Left cardiac atrium (tissue), 4 donors: ENCODE measurements around the gene MICAL3. TPM values are rescaled to one million over a fixed set of nuclear protein-coding genes. Genes with fewer than 3 reads are reported as not detected.

Source experiments
- ATAC-seq, 2 donors: fragments of 200-7000 bp; cut with Tn5 transposase; one replicate each; pipeline ENCODE4 v1.9.1; 2020; ENCODE audit warnings: mild to moderate bottlenecking in 2 of 2, moderate library complexity in 2 of 2
- DNase-seq: peaks from one replicate; pipeline ENCODE4 v3.0.0-alpha.2; 2020
- intact Hi-C, 2 donors: fragments of 100-400 bp; cut with DNase I; formaldehyde crosslinking; loops; one replicate each; pipeline versions ENCODE4 v1.14.1 to v1.15.1; 2022 to 2023
- total RNA-seq, 2 donors: library from RNA; stranded (reverse); fragmentation: NEBNext Ultra II Directional; extraction: Animal tissue kit (Norgen Biotek cat#: 25700); gene quantifications; one replicate each; pipeline ENCODE4 v1.2.1, GENCODE V29; 2021
- donor health status: DM: no; HTN: yes; CAD: no.
- donor health status: DM: no; HTN: yes; CAD: no; lungs with severe emphysema.
- donor health status: DM: yes; HTN: yes; CAD: no.
- donor health status: Dilated cardiomyopathy.

The MICAL3 gene
- total RNA-seq, 2 donors from 2014 or later, result 54.7 to 80.1 TPM

DNA sequence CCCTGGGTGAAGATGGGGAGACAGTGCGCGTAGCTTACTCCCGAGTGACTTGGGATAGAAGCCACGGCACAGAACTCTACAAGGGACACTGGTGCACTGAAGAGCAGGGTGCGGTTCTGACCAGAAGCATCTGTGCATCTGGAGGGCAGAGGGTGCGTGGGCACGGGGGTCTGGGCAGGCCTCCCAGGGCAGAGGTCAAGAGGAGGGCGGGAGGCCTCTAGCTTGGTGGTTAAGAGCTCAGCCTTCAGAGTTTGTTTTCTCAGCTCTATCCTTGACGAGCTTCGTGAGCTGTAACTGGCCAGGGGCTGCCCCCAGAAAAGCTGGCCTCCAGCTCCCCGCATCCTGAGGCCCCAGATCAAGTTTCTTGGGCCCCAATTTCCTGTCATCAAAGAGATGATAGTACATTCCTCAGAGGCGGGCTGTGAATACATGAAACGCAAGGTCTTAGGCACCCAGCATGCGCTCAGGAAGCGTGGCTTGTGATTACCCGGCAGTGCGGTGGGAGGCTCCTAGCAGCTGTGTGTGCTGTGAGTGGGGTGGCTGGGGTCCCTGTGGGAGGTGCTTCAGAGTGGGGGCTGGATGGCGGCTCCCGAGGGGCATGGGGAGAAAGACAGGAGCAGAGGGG is 244.1 kb downstream of the MICAL3 start:
- ATAC-seq, result no peak
- intact Hi-C loops, result no loop called here
- no peak for DNase-seq

DNA sequence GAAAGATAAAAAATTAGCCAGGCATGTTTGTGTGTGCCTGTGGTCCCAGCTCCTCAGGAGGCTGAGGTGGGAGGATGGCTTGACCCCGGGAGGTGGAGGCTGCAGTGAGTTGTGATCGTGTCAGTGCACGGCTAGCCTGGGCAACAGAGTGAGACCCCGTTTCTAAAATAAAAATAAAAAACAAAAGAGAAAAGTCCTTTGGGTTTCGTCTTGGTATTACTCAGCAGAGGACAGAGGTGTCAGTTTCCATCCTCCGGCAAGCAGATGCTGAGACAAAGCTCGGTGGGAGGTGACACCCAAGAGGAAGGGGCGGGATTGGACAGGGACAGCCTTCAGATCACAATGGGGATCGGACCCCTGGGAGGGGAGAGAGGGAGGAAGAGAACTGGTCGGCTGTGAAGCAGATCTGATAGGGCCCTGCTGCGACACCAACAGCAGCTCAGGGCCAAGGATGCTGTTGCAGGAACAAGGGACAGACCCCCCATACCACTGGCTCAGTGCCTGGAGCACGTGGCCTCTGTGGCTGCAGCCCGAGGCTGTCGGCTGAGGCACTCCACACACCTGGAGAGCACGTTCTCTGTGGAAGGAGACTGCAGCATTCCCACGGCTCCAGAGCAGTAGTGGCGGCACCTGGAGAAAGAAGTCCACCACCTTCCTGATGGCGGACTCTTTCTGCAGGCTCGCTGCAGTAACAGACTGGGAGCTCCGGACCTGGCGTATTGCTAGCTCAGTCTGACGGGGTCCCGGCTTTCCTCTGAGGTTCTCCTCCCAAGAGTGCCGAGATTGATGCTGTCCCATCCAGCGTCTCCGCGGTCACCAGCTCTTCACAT is 244.9 kb downstream of the MICAL3 start:
- no peak for DNase-seq
- no peak for ATAC-seq
- intact Hi-C loops, result no loop called here

DNA sequence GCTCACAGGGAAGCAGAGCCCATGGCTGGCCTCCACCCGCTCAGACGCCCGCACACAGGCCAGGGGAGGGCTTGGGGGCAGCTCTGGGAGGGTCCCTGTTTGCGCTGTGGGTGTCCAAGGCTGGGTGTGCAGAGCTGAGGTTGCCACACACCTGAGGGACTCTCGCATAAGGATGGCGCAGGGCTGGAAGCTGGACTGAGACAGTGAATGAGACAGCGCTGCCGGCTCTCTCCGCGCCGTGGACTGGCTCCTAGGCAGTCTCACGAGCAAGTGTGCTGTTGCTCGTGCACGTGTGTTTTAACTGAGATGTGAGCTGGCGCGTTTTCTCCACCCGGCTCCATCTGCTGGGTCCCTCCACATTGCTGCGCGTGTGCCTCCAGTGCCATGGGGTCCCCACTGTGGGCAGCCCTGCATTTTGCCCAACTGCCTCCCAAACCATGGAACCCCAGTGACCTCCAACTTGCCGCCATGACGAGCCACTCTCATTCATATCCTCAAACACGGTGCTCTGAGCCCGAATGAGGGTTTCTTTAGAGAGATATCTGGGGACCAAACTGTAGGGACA is 245.9 kb downstream of the MICAL3 start:
- intact Hi-C loops, result no loop called here
- ATAC-seq (no peak), DNase-seq (no peak)

DNA sequence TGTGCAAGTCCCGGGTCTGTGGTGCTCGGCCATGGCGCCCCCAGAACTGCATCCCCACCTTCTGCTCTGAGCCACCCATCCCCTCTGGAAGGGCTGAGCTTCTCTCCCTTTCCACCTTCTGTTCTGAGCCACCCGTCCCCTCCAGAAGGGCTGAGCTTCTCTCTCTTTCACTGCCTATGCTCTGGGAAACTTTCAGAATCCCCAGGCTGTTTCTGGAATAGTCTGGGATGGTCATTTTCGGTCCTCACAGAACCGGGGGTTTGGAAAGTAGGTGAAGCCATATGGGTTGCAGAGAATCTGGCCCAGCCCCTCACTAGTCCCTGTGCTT is 246.7 kb downstream of the MICAL3 start:
- intact Hi-C loops, result no loop called here
- DNase-seq (no peak), ATAC-seq (no peak)

DNA sequence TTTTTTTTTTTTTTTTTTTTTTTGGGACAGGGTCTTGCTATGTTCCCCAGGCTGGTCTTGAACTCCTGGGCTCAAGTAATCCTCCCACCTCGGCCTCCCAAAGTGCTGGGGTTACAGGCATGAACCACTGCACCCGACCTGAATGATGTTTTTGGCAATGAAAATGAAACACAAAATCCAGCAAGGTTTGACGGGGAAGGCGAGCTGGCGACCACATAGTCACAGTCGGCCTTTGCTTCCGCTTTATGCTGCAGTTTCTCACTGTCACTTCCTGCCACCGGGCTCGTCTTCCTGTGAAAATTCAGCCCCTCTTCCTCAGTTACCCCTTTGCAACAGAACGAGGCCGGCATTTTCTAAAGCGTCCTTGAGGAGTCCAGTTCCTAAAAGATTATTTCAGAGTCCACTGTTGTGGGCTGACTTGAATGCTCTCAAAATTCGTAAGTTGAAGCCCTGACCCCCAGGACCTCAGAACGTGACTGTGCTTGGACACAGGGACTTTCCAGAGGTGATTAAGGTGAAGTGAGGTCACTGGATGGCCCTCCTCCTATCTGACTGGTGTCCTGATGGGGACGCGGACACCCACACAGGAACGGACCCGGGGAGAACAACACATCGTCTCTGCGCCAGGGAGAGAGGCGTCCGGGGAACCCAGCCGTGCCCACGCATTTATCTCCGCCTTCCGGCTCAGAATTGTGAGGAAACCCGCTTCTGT is 247.2 kb downstream of the MICAL3 start:
- DNase-seq (no peak), ATAC-seq (no peak)
- intact Hi-C loops, result no loop called here

DNA sequence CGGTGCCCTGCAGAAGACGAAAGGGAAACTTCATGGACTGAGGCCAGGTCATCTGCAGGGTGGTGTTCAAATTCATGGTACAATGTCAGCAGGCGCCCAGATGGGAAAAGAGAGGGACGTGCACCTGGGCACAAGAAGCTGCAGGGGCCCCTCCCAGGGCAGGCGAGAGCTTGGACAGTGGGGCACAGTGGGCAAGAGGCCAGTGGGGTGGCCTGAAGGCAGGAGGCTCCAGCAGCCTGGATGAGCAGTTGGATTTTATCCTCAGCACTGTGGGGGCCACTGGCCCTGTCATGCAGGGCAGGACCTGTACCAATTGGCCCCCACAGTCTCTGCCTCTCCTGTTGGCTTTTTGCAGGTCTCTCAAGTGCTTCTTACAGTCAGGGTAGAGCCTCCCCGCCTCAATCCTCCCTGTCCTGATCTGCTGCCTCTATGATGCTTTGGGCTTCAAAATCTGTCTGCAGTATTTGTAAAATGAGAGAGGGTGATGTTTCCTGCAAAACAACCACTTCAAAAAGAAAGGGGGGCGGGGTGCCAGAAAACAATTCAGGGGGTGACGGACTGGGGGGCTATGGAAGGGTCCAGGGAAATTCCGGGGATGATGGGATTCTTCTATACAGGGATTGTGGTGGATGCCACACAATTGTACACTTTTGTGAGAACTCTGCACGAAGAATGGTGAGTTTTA is 248.4 kb downstream of the MICAL3 start:
- intact Hi-C loops, result no loop called here
- no peak for DNase-seq
- no peak for ATAC-seq

DNA sequence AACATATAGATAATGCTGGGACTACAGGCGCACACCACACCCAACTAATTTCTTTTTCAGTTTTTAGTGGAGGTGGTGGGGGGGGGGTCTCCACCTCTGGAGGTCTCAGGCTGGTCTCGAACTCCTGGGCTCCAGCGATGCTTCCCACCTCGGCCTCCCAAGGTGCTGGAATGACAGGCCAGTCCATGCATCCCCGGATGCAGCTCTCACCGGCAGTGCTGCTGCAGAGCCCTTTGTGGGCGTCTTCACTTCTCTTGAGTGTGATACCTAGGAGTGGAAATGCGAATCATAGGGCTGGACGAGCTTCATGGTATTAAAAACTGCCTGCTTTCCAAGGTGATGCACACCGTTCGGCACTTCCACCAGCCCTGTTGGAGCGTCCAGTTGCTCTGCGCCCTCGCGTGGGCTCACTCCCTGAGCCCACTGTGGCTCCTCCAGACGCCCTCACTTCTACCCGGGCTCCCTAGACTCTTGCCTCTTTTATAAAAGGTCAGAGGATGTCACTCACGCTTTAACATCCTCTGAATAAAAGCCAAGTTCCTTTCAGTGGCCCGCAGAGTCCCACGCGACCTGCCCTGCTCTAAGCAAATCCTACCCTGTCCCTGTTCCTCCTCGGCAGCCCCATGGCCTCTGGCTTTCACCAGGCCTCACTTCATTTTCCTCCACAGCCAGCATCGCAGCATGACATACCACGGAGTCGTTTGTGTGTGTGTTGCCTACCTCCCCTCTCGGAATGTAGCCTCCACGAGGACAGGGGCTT is 249.3 kb downstream of the MICAL3 start:
- ATAC-seq (no peak), DNase-seq (no peak)
- intact Hi-C loops, result no loop called here

DNA sequence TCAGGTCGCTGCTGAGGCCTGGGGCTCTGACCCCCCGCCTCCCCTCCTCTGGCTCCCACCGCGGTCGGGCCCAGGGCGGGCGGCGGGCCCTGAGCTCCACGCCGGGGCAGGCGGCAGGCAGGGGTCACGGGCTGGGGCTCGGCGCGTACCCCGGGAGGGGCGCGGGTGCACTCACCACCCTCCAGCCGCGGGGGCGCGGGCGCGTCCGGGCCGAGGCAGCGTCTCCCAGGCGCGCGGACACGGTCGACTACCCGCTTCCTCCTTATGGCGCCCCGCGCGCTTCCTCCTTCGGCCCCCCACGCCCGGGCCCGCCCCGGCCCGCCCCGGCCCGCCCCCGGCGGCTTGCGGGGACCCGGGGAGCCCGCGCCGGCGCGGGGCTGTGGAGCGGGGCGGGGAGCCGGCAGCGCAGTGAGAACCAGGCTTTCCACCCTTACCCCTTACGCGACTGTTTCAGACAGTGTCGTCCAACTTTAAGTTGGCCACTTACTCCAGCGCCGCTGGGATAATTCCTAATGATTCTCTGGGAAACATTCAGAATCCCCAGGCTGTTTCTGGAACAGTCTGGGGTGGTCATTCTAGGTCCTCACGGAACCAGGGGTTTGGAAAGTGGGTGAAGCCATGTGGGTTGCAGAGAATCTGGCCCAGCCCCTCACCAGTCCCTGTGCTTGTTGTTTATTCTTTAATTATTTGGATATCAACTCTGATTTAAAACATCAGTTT is 250.0 kb downstream of the MICAL3 start, which contains the start of gene BID:
Gene BID (minus strand): TSS at position 264 of the 720 bp plus-strand sequence. CDS start 24,353 bp downstream, outside the sequence.
- peak; percentile 71 for DNase-seq
- ATAC-seq, result peak; percentile 50 to 67
- intact Hi-C loops, result no loop called here

DNA sequence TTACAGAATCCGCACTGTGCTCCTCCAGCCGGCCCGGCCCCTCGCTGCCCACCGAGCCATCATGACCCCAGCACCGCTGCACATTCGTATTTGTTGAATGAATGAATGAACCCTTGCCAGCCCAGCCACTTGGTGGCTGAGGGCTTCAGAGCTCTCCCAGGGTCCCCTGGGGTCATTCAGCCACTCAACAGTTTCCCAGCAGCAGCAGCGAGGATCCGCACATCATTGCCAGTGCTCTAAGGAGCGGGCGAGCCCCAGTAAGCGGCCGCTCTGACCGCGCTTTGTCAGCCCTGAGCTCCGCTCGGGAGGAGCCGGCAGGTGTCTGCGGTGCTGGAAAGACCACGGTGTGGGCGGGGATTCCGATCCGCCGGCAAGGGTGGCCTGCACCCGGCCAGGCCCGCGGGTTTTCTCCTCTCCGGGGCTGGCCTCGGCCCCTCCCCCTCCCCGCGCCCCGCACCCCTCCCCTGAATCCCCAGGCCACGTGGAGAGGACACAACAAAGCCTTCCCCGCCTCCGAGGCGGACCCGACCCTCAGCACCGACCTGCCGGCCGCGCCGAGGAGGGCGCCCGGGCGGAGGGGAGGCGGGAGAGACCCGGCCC is 250.7 kb downstream of the MICAL3 start:
- ATAC-seq, result peak; percentile 38 to 62
- peak; percentile 50 for DNase-seq
- intact Hi-C loops, result no loop called here

DNA sequence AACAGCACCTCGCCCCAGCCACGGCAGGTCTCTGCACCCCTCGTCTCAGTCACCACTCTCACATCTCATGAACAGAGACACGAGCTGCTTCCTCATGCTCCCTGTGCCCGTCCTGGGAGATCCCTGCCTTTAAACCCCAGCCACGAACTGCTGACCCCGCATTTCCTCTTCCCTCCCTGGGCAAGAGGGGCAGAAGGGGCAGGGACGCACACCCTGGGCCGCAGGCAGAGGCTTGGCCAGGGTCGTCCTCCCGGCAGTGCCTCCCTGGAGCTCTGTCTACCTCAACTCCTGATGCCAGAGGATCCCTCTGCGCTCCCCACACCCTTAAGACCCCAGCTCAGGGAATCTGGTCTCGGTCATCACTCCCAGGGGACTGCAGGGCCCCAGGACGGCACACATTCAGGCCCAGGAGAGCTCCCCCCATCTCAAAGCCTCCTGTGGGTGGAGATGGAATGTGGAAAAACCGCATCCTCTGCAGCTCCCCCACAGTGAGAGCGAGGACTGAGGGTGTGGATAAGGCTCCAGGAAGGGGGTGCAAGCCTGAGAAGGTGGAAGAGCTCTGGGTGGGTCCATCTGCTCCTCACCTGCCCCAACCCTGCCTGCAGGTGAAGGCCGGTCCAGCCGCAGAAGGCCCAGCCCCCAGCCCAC is 251.3 kb downstream of the MICAL3 start:
- intact Hi-C loops, result no loop called here
- DNase-seq, result no peak
- ATAC-seq, result peak in 1 of 2 donors; percentile 8

DNA sequence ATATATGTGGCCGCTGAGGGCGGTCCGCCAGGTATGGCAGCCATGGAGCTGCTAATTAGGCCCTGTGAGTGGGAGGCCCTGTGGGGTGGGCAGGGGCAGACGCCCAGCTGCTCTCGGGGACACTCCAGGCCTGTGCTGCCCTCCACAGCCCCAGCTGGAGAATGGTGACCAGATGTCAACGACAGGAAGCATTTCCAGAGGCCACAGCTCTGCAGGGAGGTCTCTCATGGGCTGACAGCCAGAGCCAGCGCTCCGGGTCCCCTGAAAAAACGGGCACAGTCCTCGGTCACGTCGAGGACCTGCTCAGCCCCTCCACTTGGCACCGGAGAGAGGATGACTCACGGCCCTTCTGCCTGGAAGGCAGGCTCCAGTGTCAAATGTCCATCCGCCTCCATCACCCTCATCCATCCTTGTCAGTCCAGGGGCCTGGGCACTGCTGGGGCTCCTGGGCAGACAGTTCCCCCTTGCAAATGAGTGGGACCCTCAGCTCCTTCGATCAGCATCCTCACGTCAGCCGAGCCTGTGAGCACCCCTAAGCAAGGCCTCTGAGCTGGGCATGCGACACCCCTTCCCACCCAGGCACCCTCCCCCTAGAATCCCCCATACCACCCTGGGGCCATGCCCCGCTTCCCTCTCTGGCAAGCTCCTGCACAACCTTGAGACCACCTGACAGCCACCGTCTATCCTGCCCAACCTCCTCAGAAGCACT is 252.0 kb downstream of the MICAL3 start:
- ATAC-seq (no peak), DNase-seq (no peak)
- intact Hi-C loops, result no loop called here

DNA sequence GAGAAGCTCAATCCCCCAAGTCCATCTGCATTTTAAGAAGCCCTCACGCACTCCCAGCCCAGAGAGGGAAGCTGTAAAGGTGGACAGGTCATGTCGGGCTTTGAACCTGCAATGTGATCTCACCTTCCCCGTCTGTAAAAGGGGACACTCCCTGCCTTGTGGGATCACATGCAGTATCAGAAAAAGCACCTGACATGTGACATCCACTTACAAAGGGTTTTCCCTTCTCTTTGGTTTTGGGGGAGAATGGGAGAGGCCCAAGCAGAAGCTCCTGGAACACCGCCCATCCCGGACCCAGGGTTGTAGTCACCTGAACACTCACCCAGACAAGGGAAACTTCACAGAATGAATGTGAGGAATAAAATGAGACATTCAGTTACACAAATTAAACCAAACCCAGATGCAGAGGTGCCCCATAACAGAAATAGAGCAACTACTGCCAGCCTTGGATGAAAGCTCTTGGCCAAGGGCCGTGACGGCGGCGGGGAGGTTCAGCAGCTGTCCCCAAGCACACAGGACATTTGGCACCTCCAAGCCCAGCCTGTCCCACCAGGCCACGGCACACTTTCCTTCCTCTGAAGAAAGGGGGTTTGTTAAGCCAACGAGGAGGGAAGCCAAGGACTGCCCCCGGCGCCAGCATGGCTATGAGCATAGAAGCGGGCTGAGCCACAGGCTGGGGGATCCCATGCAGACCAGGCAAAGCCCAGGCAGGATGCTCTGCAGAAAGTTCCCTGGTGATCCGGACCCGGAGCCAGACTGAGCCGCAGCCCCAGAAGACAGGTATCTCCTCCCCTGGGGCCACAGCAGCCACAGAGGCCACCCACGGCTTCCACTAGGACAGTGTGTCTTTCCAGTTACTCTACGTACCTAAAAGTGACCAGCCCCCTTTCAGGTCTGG is 253.9 kb downstream of the MICAL3 start:
- no peak for ATAC-seq
- DNase-seq, result no peak
- intact Hi-C loops, result no loop called here

DNA sequence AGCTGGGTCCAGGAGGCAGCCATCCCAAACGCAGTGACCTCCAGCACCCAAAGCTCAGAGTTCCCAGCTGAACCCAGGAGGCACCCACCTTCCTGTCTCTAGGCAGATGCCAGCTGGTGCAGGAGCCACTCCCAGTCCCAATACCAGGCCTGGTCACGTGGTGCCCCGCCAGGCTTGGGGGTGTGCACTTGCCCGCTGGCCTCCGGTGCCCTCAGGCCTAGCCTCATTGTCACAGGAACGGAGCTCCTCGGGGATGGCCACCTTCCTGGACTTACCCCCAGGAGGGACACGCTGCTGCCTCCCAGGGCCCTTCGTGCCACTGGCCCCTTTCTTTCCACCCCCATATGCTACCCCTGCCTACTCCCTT is 254.7 kb downstream of the MICAL3 start:
- ATAC-seq (no peak), DNase-seq (no peak)
- intact Hi-C loops, result no loop called here

DNA sequence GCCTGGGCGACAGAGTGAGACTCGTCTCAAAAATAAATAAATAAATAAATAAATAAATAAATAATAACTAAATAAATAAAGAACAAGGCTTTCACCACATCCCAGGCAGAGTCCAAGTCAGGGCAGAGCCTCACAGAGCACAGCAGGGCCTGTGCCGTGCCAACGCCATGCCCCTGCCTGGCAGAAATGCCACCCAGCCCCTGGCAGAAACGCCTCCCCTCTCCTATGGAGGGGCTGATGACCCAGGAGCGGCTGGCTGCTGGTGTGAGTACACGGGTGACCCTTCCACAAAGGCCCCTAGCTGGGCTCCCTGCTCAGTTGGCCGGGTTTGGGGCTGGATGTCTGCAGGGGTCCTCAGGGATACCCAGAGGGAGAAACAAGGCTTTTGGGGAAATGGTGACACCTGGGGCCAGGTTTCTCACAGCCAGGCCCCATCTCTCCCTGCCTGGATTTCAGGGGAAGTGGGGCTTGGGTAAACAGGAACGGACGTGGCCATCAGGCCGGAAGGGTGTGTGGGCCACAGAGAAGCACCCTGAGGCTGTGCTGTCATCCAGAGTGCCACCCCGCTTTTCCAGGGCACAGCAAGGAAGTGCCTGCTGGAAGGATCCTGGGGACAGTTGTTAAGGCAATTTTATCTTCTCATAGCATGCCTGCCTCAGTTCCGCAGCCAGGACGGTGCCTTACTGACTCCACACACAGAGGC is 255.2 kb downstream of the MICAL3 start:
- no peak for ATAC-seq
- intact Hi-C loops, result no loop called here
- DNase-seq, result no peak
